GM18511 (cell line): ENCODE data around the gene HRCT1.

Experiments
- ATAC-seq: cut with Tn5 transposase; IDR thresholded peaks from one replicate; pipeline ENCODE4 v1.9.1; 2021; ENCODE audit warnings: mild to moderate bottlenecking, moderate library complexity; ENCODE audit not compliant: unreplicated experiment

HRCT1 gene

DNA sequence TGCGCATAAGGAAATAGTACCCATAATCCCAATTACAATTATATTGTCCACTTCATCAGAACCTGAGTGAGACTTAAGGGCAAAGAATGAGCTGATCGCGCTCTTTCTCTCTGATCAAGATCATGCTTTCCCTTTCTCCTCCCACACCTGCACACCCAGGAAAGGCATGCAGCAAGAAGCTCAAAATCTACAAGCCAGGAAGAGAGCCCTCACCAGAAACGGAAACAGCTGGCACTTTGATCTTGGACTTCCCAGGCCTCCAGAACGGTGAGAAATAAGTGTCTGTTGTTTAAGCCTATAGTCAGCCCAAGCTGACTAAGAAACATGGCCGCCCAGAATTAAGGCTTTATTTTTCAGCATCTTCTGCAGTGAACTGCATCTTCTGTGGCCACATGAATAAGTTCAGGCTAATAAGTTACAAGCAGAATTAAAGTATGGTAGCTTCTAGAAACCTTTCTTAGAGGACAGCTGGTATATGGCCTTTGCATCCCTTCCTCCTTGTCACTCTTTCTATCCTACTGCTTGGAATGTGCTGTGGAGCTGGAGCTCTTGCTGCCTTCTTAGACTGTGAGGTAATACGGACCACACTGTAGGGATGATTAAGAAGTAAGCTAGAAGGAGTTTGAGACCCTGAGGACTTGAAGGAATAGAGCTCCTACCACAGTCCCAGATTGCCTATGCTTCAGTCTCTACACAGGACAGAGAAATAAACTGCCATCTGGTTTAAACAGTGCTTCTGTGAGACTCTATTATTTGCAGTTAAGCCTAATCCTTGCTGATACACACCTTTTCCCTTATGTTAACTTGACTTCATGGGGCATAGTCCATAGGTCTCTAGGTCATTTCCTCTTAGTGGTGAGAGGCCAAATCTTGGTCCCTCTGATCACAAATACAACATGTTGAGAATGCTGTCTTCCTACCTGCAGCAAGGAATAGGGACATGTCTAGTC lies 34.7 kb downstream of the HRCT1 start:
- ATAC-seq: no peak

DNA sequence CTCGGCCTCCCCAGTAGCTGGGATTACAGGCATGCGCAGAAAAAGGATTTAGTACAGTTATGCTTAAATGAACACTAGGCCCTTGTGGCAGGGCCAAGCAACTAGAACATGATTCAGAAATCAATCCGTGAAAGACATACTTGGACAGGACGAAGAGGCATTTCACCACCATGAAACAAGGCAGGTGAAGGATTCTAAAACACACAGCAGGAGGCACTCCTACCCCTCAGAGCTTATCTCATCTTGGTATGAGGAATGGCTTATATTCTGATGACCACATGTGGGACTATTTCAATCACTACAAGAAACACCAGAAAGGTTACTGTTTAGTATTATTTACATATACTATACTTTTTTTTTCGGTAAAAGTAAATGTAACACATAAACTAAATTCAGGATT lies 36.3 kb downstream of the HRCT1 start:
- ATAC-seq: no peak

DNA sequence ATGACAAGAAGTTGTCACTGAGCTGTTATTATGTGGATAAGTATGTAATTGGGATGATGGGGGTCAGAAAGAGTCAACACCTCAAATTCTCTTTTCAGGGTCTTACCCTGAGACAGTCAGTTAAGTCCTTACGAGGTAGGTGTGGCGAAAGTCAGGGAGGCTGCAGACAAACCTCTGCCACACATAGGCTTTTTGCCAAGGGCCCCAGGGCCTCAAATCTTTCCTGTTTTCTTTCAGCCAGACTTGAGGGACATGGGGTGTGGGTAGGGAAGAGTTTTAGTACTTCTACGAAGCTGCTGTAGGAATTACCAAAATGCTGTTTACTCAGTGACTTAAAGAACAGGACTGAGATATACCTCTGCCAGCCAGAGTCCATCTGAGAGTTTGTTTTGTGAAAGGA lies 38.2 kb downstream of the HRCT1 start:
- no peak for ATAC-seq

DNA sequence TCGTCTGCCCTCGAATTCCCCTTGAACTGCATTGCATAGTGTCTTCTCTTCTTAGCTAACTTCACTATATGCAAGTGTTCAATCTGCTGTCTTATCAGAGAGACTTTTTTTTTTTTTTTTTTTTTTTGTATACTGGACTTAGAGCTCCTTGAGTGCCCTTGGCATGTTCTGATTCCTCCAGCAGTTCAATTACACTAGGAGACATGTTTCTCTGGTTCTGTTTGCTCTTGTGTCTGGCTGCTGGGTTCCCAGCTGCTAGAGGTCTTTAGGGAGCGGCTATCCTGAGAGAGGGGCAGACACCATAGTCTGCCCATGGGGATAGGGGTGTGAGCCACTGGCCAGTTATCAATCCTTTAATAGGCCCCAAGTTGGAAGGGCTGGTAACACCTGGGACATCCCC lies 38.8 kb downstream of the HRCT1 start:
- no peak for ATAC-seq

DNA sequence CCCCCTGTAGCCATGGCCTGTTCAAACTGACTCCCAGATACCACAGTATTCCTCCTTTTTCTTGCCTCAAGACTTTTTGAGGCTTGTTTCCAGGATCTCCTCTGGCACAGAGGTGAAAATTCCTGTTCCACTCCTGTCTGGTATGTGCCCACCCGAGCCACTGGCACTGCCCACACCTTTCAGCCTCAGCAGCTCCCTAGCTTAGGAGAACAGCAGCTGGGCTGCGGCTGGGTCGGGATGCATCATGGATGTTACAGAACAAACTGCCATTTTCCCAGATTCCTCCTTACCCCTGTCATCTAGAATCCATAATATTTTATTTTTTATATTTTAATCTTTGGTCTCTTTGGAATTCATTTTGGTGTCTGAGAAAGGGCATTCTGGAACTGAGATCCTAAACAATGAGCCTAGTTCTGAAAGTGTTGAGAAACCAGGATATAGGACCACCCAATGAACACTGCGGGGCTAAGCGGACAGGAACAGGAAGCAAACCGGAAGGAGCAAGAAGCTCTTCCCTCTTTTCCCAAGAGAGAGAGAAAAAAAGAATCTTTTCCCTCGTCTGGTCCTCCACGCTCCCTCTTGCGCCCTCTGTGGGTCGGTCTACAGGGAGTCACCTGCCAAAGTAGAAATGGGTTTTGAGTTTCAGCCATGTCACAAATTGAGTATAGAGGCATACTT lies 39.5 kb downstream of the HRCT1 start:
- ATAC-seq: no peak

DNA sequence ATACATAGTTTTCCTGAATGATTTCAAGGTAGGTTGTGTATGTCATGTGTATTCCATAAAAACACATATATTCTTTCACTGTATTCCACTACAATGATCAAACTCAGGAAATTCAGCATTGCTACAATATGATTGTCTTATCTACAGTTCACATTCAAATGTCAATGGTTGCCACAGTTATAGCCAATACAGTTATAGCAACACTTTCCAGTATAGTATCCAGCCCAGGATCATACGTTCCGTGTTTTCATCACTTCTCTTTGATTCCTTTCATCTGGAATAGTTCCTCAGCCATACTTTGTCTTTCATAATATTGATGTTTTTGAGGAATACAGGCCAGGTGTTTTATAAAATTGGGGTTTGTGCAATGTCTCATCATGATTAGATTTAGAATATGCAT lies 42.4 kb downstream of the HRCT1 start:
- no peak for ATAC-seq

DNA sequence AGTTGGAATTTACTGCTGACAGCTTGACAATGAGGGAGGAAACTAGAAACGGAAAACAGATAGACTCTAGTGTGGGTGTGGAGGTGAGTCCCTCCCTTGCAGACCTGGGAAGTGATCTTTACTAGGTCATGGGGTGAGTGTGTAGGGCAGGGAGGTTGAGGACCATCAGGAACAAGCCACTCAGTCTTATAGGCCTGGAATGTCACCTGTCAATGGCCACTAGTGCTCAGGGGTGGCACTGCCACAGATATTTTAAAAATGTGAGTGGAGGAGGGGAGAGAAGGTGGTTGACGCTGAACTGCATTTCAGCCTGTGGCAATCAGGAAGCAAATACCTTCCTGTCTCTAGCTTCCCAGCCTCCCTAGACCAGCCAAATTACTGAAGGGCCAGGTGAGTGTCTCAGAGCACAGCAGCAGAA lies 42.9 kb downstream of the HRCT1 start:
- no peak for ATAC-seq

DNA sequence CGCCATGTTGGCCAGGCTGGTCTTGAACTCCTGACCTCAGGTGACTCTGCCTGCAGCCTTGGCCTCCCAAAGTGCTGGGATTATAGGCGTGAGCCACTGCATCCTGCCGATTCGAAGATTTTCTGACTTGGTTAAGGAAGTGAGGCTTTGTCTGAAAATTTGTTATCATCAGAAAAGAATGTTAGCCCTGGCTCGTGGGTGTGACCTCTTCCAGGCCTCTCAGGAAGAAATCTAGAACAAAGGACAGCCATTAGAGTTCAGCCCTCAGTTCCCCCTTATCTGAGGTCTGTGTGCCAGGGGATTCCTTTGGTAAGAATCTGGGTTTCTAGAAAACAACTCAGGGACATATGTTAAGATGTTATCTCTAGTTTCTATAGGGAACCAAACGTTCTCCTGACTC lies 45.7 kb downstream of the HRCT1 start:
- no peak for ATAC-seq

DNA sequence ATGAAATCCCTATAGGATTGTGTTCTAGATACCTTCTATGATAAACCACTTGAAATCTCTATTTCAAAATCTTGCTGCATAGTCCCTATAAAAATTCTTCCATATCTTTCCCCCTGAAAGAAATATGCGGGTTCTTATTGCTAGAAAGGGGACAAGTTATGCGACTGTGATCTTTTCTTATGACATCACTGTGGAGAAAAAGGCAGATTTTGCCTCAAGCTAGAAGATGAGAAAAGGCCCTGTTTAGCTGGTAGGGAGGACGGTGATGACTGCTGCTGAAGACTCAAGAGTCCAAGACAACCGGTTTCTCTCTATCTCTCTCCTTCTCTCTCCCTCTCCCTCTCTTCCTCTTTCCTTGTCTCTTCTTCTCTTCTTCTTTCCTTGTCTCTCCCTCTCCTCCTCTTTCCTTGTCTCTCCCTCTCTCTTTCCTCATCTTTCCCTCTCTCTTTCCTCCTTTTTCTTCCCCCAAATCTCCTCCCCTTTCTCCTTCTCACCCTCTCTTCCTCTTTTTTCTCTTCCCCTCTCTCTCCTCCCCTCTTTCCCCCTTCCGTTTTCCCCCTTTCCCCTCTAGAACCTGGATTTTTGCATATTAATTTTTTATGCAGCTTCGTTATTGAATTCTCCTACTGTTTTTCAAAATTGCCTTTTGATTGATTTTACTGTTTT lies 46.7 kb downstream of the HRCT1 start:
- ATAC-seq: no peak

DNA sequence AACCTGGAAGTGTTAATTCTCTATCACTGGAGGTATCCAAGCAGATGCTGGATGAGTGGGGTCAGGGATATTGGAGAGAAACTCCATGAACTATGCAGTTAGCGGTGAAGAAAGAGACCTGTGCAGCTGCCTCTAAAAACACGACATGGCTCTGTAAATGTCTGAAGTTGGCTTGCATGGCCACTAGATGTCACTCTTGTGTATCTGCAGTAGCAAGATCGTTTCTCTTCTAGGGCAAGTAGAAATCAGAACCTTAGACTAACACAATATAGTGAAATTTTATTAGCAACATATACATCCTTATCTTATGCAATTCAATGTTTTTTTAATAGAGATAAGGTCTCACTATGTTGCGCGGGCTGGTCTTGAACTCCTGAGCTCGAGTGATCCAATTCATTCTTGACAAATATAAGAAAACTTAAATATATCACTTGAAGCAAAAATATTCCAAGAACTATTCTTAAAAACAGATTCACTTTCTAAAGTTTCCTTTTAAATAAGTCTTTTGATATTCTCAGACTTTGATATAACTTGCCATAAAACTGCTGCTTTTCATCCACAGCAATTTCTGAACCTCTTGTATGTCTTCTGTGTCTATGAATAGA lies 49.0 kb downstream of the HRCT1 start:
- no peak for ATAC-seq

DNA sequence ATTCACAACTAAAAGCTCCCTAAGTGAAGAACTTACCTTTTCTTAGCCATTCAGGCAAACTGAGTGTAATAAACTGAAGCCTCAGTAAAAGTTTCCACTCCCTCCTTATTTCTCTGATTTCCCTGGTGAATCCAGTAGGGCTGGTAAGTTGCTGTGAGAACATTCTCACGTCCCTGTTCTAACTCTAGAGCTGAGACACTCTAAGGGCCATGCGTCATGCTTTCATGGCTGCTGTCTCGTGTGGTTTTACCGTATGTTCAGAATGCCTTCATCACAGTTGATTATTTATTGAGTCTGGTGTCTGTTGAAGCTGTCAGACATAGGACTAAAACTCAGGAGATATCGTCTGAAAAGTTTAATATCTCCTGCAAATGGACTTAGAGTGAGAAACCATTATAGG lies 50.6 kb downstream of the HRCT1 start:
- ATAC-seq: no peak
